G401 (cell line): ENCODE data around the gene TTC23. TPM values are rescaled to one million over a fixed set of nuclear protein-coding genes. Genes with fewer than 3 reads are reported as not detected.

ENCODE experiments used
- DNase-seq: peaks from one replicate; pipeline ENCODE4 v3.0.0-alpha.2; 2015; ENCODE audit warnings: low spot score
- in situ Hi-C: cut with HindIII; loops from 2 replicates; pipeline ENCODE4 v1.10.0; 2016; ENCODE audit warnings: low sequenced_read_pairs, mixed read lengths
- total RNA-seq: library from RNA; depleted of rRNA; stranded (reverse); fragments of >200 nt; shearing (Covaris generic); gene quantifications from 2 replicates; pipeline ENCODE4 v1.2.3, GENCODE V29; 2014

TTC23 gene
- total RNA-seq, 1 experiment from 2014 or later = 31.5 TPM

DNA sequence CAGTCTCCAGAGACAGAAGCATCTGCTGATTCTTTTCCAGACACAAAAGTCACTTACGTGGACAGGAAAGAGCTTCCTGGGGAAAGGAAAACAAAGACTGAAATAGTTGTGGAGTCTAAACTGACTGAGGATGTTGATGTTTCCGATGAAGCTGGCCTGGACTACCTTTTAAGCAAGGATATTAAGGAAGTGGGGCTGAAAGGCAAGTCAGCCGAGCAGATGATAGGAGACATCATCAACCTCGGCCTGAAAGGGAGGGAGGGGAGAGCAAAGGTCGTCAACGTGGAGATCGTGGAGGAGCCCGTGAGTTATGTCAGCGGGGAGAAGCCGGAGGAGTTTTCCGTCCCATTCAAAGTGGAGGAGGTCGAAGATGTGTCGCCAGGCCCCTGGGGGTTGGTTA lies 119.1 kb downstream of the TTC23 start:
- in situ Hi-C loops = no loop called here
- DNase-seq = no peak

DNA sequence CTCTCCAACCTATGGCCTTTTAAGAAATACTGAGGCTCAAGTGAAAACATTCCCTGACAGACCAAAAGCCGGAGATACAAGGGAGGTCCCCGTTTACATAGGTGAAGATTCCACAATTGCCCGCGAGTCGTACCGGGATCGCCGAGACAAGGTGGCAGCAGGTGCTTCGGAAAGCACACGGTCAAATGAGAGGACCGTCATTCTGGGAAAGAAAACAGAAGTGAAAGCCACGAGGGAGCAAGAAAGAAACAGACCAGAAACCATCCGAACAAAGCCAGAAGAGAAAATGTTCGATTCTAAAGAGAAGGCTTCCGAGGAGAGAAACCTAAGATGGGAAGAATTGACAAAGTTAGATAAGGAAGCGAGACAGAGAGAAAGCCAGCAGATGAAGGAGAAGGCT lies 119.7 kb downstream of the TTC23 start:
- in situ Hi-C loops = no loop called here
- DNase-seq = no peak

DNA sequence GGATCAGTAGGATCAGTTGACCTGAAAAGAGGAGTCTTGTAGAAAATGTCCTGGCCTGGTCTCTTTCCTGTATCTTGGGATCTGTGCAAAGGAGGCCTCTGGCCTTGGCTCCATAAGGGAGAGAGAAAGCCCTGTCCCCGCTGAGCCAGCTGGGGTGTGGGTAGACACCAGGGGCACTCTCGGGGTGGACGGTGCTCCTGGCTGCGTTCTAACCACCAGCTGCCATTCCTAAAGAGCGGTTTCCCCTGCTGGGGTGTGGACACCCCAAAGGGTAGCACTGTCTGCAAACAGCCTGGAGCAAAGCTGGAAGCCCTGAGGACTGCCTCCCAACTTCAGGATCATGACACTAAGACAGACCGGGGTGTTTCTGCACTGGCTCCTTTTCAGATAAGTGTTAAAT lies 121.0 kb downstream of the TTC23 start:
- no peak for DNase-seq

DNA sequence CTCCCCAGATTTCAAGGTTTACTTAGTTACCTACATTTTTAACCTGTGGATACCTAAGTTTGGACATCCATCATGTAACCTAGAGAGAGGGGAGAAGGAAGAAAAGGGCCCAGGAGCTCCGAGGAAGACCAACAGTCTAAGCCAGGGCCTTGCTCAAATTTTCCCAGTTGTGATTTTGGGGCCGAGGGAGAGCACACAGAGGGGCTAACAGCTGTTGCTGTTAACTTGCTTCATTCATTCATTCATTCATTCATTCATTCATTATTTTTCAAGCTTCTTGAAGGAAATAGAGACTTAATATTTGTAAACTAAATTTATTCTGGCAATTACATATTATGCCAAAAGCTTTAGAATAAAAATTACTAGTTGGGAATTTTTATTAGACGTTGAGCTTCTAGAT lies 121.6 kb downstream of the TTC23 start:
- in situ Hi-C loops = no loop called here
- no peak for DNase-seq

More for the DNA sequence above, 121.0 kb downstream of the TTC23 start:
- in situ Hi-C loops = no loop called here

DNA sequence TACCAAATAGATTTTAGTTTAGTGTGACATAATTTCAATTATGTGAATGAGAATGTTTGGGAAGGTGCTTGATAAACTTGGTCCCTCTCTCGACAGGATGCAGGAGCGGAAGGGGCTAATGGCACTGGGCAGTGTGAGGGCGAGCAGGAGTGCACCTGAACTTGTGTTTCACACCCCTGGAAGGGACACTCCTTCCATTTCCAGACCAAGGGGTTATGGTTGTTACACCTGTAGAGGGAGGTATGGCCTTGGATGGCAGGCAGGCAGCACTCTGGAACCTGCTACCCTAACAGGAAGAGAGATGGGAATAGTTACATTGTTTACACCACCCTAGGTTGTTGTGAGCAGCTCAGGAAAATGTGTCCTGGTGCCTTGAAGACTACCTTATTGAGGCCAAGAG lies 122.5 kb downstream of the TTC23 start:
- in situ Hi-C loops = no loop called here

DNA sequence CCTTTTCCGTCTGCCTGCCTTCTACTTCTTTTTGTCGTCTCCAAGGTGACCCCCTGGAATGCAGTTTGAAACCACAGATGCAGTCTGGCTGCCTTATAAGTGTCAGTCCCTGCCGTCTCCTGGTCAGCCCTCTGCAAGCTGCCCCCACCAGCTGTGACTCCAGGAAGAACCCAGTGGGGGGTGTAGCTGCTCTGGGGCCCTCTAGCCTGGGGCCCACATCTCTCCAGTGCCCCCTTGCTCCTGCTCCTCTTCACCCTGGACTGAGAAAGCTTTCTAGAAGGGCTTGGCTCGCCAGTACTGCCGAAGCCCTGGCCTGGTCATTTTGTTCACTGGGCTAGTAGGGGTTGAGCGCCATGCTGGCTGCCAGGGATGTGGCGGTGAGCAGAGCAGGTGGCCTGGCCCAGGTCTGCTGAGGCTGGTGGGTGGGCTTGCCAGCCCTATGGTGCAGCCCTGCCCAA lies 123.2 kb downstream of the TTC23 start:
- DNase-seq = no peak
- in situ Hi-C loops = no loop called here

More for the DNA sequence above, 122.5 kb downstream of the TTC23 start:
- DNase-seq = no peak

DNA sequence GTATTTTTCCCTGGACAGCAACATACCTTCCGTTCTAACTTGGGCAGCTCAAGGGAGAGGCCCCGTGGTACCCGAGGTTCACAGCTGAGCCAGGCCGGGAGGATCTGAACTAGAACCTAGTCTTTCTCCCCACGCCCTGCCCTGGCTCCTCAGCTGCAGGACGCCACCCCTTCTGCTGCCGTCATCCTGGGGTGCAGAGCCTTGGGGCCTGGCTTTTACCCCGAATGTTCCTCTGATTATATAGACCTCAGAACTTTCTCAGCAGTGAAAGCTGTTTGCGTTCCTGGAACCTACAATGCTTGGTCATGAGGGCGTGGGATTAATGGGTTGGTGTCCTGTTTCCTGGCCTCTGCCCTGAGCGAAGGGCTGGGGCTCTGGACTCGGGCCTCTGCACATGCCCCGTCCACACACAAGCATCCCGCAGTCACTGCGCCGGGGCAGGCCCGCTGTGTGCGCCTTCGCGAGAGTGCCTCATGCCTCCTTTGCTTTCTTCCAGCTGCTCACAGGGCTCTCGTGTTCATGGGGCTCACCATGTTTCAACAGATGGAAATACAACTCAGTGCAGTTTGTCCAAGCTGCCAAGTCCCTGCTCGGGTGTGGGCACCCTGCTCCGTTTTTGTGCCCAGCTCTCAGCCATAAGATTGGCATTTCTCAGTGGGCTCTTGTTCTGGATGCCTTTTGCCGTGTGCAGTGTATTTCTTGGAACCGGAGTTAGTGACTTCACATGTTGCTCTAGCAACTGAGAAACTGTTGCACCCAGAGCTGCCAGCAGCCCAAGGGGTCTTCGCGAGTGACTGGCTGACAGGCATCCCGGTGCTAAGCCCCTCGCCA lies 124.1 kb downstream of the TTC23 start:
- no peak for DNase-seq
- in situ Hi-C loops = no loop called here

DNA sequence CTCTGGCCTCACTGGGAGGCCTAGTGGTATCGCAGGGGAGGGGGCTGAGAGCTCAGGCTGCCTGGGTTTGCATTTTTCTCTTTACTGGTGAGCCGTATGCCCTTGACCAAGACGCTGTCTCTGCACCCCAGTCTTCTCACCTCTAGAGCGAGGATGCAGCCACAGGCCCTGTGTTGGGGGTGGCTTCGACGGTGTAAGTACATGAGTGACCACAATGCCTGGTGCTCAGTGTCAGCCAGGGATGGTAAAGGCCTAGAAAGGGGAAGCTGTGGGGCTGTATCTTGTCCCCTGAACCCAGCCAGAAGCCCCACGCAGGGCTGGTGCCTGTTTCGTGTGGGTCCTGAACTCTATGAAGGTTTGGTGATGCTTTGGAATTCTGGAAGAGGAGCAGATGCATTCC lies 124.7 kb downstream of the TTC23 start:
- DNase-seq = no peak
- in situ Hi-C loops = no loop called here

DNA sequence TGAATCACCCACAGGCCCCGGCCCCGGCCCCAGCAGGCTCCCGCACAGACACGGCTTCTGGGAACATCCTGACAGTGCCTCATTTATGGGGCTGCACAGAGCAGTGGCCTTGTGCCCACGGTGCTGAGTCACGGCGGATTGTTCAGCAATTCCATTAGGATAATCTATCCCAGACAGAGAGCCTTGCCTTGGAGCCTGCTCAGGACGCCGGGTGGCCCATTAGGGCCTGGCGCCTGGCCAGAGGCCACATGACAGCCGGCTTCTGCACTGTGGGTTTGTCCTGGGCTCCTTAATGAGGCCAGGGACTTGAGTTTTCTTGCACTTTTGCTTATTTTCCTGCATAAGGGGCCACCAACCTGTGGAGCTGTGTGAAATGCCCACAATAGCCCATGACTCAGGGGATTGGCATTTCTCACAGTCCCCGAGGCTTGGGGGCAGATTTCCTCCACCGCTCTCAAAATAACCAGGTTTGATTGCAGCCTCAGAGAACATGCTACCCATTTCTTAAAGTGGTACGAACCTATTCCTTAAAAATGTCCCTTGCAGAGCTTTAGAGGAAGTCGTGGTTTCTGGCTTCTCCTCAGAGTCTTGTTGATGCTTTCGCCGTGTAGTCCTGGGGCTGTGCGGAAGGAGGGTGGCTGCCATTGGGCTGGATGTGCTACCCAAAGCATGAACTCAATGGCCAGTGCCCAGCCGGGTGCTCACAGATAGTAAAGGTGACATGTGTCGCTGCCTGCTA lies 125.5 kb downstream of the TTC23 start:
- in situ Hi-C loops = no loop called here
- DNase-seq = peak; percentile 74

DNA sequence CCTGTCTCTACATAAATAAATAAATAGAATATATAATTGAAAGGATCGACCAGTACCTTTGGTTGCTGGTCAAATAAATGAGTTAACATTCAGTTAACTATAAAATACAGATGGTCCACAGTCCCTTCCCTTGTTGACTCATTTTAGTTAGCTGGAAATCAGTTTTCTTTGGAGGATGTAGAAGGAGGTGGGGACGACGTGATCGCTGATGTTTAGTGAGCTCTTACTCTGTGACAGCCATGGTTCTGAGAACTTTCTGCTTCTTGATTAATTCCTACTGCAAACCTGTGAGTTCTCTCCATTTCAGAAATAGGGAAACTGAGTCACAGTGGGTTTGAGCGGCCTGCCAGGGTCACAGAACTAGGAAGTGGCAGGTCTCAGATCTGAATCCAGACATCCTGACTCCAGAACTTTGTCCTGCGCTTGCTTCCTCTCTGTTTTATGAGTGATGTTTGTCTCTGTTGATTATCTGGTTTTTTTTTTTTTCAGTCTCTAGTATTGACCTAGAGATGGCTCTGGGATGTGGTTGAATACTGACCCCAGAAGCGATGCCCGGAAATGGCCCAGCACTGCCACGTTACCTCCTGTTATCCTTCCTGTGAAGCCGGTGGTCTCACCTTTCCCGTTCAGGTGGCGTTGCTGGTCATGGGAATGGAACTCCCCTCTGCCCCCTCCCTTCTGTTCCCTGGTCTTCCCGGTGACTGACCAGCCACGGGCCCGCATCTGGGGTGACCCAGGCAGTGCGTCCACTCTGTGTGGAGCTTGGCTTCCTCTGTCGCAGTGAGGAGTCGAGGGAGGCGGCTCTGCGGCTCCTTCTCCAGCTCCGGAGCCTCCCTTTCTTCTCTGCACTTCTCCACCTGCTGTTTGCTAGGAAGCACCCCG lies 126.3 kb downstream of the TTC23 start:
- in situ Hi-C loops = no loop called here
- no peak for DNase-seq

DNA sequence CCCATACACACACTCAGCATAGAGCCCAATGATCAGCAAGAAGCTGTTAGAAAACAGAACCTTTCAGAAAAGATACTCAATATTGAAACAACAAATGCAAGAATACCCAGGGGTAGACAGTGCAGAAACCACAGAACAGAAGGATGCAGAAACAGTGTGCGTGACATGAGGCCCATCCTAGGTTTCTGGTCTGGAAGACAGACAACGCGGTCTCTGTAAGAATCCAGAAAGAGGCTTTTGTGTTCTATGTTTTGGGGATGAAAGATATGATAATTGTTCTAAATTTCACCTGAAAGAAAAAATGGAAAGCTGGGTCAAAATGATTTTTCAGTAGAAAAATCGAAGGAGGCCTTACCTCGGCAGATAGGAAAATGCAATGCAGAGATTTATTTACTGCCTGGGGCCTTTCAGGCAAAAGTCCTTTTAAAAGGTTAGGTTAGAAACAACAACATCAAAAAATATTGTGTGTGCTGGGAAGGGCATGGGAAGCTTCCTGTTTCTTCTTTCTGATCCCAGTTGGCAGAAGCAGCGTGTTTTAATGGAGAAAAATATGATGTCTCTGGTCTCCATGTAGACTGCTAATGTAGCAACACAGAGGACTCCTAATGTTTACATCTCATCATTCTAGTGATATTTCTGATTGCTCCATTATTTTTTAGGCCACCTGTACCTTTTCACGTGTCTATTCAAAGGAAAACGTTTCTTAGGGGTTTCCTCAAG lies 127.5 kb downstream of the TTC23 start:
- in situ Hi-C loops = no loop called here
- DNase-seq = no peak

DNA sequence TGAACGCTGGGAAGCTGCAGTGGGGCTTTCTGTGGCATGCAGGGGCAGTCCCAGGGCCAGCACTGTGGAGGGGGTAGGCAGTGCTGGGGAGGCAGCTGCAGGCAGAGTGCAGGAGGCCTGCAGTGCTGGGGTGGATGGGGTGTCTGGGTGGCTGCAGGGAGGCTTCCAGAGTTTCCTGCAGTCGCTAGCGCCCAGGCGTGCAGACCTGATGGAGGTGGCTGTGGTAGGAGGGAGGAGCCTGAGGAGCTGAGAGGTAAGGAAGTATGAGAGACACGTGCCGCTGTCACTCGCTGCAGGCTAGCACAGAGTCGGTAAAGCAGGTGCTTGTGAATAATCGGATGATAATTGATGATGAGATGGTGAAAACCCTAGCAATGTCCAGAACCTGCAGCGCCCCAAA lies 128.2 kb downstream of the TTC23 start:
- in situ Hi-C loops = no loop called here
- no peak for DNase-seq

DNA sequence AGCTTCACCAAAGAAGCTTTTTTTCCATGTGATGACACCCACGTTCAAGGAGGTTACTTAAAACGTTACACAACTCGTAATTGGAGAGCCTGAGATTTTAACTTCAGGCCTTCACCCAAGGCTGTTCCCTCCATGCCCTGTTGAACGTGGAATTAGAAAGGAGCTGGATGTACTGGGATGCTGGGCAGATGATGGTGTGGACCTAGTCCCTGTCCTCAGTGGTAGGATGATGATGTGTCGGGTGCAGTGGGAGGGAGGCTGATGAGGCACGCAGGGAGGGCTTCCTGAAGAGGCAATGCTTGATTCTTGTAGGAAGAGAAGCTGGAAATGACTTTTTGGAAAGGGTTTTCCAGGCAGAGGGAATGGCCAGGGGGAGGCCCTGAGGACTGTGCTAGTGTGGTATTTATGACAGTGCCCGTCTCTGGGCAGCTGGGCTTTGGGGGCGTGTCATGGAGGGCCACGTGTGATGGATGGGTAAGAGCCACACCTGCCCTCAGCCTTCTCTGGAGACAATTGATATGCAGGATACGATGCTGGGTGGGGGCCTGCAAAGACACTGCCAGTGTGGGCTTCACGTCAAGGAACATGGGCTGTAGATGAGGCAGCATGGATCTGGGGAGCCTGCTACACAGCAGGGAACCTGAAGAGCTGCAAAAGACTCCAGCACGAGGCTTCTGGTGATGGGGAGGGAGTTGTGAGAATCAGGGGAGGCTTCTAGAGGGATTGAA lies 129.2 kb downstream of the TTC23 start:
- DNase-seq = no peak
- in situ Hi-C loops = no loop called here

DNA sequence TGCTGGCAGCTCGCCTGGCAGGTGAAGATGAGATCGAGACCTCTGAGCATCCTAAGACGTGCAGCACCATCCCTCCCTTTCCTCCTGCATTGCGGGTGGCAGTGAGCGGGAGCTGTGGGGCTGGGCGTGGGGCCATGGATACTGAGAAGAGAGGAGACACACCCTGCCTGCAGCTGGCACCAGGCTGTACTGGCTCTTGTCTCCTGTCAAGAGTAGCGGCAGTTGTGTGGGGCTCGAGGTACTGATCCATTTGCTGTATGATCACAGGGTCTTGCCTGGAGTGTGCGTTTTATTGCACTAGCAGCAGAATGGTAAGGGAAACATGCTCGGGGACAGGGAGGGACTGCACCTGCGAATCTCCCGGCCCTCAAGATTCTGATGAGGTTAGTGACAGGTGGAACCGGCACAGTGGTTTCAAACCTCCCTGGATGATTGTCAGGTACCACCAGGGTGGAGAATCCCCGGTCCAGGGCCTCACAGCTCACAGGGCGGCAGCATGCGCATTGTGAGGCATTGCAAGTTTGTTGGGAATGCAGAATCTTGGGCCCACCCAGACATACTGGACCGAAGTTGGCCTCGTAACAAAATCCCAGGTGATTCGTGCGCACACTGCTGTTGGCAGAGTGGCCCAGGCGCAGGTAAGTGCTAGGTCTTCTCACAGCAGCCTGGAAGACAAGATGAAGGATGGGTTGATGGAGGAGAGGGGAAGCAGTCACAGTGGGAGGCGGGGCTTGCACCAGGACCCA lies 130.4 kb downstream of the TTC23 start:
- in situ Hi-C loops = no loop called here
- no peak for DNase-seq

DNA sequence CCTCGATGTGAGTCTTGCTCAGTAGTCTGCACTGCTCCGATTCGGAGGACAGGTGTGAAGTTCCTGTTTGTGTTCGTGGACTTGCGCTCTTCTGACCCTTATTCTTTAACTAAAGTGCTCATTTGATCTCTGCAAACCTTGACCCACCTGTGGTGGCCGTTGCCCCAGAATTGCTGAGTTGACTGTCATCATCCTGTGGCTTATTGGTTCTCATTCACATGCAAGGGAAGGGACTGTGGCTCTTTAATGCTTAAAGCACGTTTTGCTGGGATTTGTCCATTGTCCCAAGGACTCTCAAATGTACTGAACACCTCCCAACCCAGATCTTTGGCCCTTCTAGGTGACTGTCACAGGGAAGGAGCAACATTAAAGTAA lies 131.1 kb downstream of the TTC23 start:
- in situ Hi-C loops = no loop called here
- DNase-seq = no peak

DNA sequence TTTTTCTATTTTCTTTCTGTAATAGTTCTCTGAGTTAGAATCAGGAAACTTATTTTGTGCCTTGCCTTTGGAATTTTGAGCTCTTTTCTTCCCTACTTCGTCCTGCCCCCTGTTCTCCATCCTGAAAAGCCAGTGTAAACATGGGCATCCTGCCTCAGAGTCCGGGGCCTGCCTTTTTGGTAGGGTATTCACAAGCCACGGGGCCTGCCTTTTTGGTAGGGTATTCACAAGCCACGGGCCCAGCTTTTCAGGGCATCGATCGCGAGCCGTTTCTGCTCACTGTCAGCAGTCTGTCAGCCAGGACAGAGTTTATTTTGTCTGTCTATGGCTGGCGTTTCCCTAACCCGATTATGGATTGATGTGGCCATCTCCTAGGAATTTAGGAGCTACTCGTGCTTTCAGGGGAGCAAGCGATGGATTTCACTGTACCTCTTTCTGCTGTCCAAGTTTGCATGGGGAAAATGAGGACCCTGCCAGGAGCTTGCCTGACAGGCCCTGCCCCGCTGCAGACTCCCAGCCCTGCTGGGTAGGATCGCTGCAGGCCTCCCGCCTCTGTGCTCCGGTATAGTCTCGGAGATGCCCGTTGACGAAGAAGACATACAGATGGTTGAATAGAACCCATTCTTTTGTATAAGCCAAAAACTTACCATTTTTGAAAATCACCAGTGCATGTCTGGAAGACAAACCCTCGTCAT lies 131.7 kb downstream of the TTC23 start:
- in situ Hi-C loops = no loop called here
- DNase-seq = no peak

DNA sequence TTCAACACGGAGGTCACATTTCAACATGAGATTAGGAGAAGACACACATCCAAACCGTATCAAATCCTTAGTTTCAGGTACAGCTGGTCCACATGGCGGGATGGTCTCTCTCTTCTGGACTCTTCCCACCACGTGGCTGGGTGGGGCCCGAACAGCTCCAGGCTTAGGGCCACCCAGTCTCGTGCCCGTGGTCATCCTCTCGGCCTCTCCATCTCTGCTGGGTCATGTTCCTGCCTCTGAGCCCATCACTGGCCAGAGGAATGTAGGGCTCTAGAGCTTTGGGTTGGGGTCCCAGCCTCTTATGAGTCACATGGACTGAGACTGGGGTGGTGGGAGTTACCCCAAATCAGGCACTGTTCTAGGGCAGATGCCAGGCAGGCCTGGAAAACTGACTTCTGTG lies 132.3 kb downstream of the TTC23 start:
- no peak for DNase-seq
- in situ Hi-C loops = no loop called here
